HepG2 (cell line): ENCODE measurements around the gene HSD17B2. TPM values are rescaled to one million over a fixed set of nuclear protein-coding genes. Genes with fewer than 3 reads are reported as not detected.

Source experiments
- BHLHE40 ChIP-seq: IDR thresholded peaks from 2 replicates; pipeline ENCODE4 v1.6.1; 2011; ENCODE audit warnings: low read length, improper control_type of control experiment
- ETV6 ChIP-seq: sonication (generic); formaldehyde crosslinking; conservative IDR thresholded peaks from 2 replicates; pipeline ENCODE4 v1.4.0; 2020; ENCODE audit warnings: missing genetic modification reagents
- FLYWCH1 ChIP-seq: sonication (generic); formaldehyde crosslinking; IDR thresholded peaks from 2 replicates; pipeline ENCODE4 v1.8.1; 2023; ENCODE audit warnings: mild to moderate bottlenecking, missing genetic modification reagents
- FOXM1 ChIP-seq: sonication (generic); formaldehyde crosslinking; IDR thresholded peaks from 2 replicates; pipeline ENCODE4 v1.5.0; 2020; ENCODE audit warnings: missing genetic modification reagents
- HNF4G ChIP-seq, 2 experiments: sonication (generic) in 1 of 2; formaldehyde crosslinking in 1 of 2; IDR thresholded peaks; 2 replicates each; pipeline versions ENCODE4 v1.4.0 to v1.6.1; 2011 to 2020; ENCODE audit warnings: borderline replicate concordance in 2 of 2, low read depth in 2 of 2, mild to moderate bottlenecking in 2 of 2, low read length in 1 of 2, missing genetic modification reagents in 1 of 2, moderate library complexity in 1 of 2
- KLF6 ChIP-seq: IDR thresholded peaks from 2 replicates; pipeline ENCODE4 v1.8.0; 2016; ENCODE audit warnings: missing biosample characterization, missing genetic modification reagents
- KLF9 ChIP-seq: IDR thresholded peaks from 2 replicates; pipeline ENCODE4 v1.6.1; 2016; ENCODE audit warnings: low read depth
- KMT2A ChIP-seq: sonication (generic); formaldehyde crosslinking; IDR thresholded peaks from 2 replicates; pipeline ENCODE4 v1.4.0; 2020; ENCODE audit warnings: missing genetic modification reagents
- LBX2 ChIP-seq: sonication (generic); formaldehyde crosslinking; IDR thresholded peaks from 2 replicates; pipeline ENCODE4 v1.5.0; 2020; ENCODE audit warnings: missing genetic modification reagents, mild to moderate bottlenecking, borderline replicate concordance
- MIER3 ChIP-seq: IDR thresholded peaks from 2 replicates; pipeline ENCODE4 v1.6.1; 2016; ENCODE audit warnings: missing compliant biosample characterization, borderline replicate concordance
- MLXIP ChIP-seq: sonication (generic); formaldehyde crosslinking; IDR thresholded peaks from 2 replicates; pipeline ENCODE4 v1.9.0; 2021; ENCODE audit warnings: missing genetic modification reagents, borderline replicate concordance
- SMAD9 ChIP-seq: sonication (generic); formaldehyde crosslinking; IDR thresholded peaks from 2 replicates; pipeline ENCODE4 v1.5.1; 2020; ENCODE audit warnings: mild to moderate bottlenecking, missing genetic modification reagents
- ZIK1 ChIP-seq: sonication (generic); formaldehyde crosslinking; IDR thresholded peaks from 2 replicates; pipeline ENCODE4 v1.5.0; 2020; ENCODE audit warnings: mild to moderate bottlenecking, low read depth, missing genetic modification reagents, borderline replicate concordance
- ZMAT3 ChIP-seq: sonication (generic); formaldehyde crosslinking; conservative IDR thresholded peaks from 2 replicates; pipeline ENCODE4 v1.7.0; 2021; ENCODE audit warnings: missing genetic modification reagents
- ZNF280D ChIP-seq: sonication (generic); formaldehyde crosslinking; IDR thresholded peaks from 2 replicates; pipeline ENCODE4 v1.5.1; 2020; ENCODE audit warnings: mild to moderate bottlenecking, missing genetic modification reagents
- ZNF687 ChIP-seq: sonication (generic); formaldehyde crosslinking; IDR thresholded peaks from 2 replicates; pipeline ENCODE4 v1.5.1; 2020; ENCODE audit warnings: mild to moderate bottlenecking, missing genetic modification reagents, moderate library complexity
- ZNF724P ChIP-seq: sonication (generic); formaldehyde crosslinking; IDR thresholded peaks from 2 replicates; pipeline ENCODE4 v1.8.0; 2022; ENCODE audit warnings: missing genetic modification reagents, borderline replicate concordance
- polyA plus RNA-seq, 8 experiments: library from polyadenylated mRNA; depleted of rRNA in 3 of 8; stranded (reverse) in 7 of 8; unstranded in 1 of 8; fragments of >200 nt; fragmentation: Illumina TruSeq in 4 of 8; extraction: Trizol in 4 of 8; gene quantifications; 2 replicates each; pipeline versions ENCODE4 v1.2.1 to v1.2.3, GENCODE V29; 2011 to 2016; ENCODE audit warnings: low read depth in 4 of 8, missing spikeins in 1 of 8, mixed read lengths in 1 of 8; ENCODE audit not compliant: insufficient read depth in 1 of 8
- total RNA-seq, 5 experiments: library from RNA; depleted of rRNA; stranded (reverse); fragments of >200 nt; fragmentation: Illumina TruSeq; extraction: Trizol; gene quantifications; 2 replicates each; pipeline ENCODE4 v1.2.3, GENCODE V29; 2016; ENCODE audit warnings: low read depth in 1 of 5

Gene HSD17B2
- total and polyA plus RNA-seq, 2 of the 13 experiments (the other 11 are each of a cell fraction or from before 2014, with no cell fraction given) = 26.3 to 69.3 TPM

GRCh38 chr16:82055728-82056549 is 20.9 kb downstream of the HSD17B2 start (continued):
- 0 out of 2 replicates have a peak, but pooled peaks have one; percentile 6 for TF ChIP-seq ZNF280D (CRISPR knock-in tag)
- no peak for TF ChIP-seq LBX2 (CRISPR knock-in tag)
- no peak for TF ChIP-seq KMT2A (CRISPR knock-in tag)
- TF ChIP-seq ETV6 (CRISPR knock-in tag) = no peak
- TF ChIP-seq MIER3 (CRISPR knock-in tag) = peak; percentile 72; the same call in 1 of the 2 replicates
- TF ChIP-seq FLYWCH1 (CRISPR knock-in tag) = no peak
- no peak for TF ChIP-seq SMAD9 (CRISPR knock-in tag)
- TF ChIP-seq ZNF687 = no peak
- no peak for TF ChIP-seq ZNF724P (CRISPR knock-in tag)
- no peak; the same call in 1 of the 2 replicates for TF ChIP-seq HNF4G (IDR thresholded peaks at IDR 0.05; ENCODE audit: borderline replicate concordance, low read depth, low read length)
- TF ChIP-seq HNF4G (CRISPR knock-in tag; IDR thresholded peaks at IDR 0.05; ENCODE audit: borderline replicate concordance, low read depth) = no peak
- no peak for TF ChIP-seq BHLHE40
- TF ChIP-seq ZMAT3 (CRISPR knock-in tag) = no peak
- no peak for TF ChIP-seq MLXIP
- no peak for TF ChIP-seq ZIK1 (CRISPR knock-in tag)
- TF ChIP-seq FOXM1 = no peak
- no peak for TF ChIP-seq KLF6 (CRISPR knock-in tag)
- TF ChIP-seq KLF9 (CRISPR knock-in tag) = no peak
